Measurements from ENCODE around the gene PHF2. TPM values are rescaled to one million over a fixed set of nuclear protein-coding genes. Genes with fewer than 3 reads are reported as not detected.

Gene PHF2
- total and polyA plus RNA-seq, 9 of the 15 experiments (the other 6 are each of a cell fraction or from before 2014, with no cell fraction given): 0.37 to 14.4 (median 8.1) TPM

DNA sequence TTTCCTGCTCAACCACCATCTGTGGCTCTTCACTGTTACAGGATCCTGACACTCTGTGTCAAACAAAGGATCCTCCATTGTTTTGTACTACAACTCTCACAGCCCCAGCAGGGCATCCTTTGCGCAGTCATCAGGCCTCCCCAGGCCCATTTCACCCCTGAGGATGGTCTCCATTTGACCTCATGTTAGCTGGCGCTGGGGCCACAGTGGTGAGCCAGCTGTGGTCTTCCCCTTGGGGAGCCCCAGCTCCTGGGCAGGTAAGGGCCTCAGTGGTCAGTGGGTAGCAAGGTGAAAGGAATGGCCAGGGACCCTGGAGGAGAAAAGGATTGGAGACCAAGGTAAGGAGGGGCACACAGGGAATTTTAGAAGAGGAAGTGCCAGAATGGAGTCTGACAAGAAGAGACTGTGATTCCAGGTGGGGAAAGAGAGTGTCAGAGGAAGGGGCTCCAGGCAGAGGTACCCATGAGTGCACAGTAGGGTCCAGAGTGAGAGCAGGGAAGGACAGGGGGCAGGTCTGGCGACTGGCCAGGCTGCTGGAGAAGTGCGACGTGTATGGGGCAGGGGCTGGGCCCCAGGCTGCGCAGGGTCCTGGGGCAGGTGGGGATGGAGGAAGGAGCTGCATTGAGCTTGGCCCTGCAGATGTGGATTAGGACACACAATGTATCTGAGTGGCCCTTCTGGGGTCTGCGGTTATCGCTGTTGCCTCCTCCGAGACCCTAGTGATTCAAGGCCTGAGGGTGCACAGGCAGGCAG lies 109.9 kb downstream of the PHF2 start:
- Histone ChIP-seq H3K9me3 (replicated peaks; ENCODE audit: control insufficient read depth, insufficient read depth, low read depth, low read length) (no peaks in the 10 kb centered on the region), H3K27me3 (ENCODE audit: control insufficient read depth in 2 of 2, insufficient read depth in 2 of 2, low read length in 2 of 2) (no peaks in the 10 kb centered on the region), H3K4me1 (replicated peaks in 1 of 2; ENCODE audit: control insufficient read depth in 2 of 2, insufficient read depth in 2 of 2, low read length in 2 of 2) (peaks cover 0 to 5% of the 10 kb centered on the region in 2 experiments; a peak in 1 of 5 replicates), H3K9me1 (ENCODE audit: control insufficient read depth, insufficient read depth, low read length) (no peaks in the 10 kb centered on the region), H2AFZ (ENCODE audit: low read depth, low read length) (no peak overlapping the region), H3K79me2 (ENCODE audit: control insufficient read depth, insufficient read depth, low read length) (no peaks in the 10 kb centered on the region), H3K9ac (ENCODE audit: insufficient read depth in 1 of 2, low read depth in 2 of 2, low read length in 2 of 2) (no peak overlapping the region), H3K4me2 (ENCODE audit: insufficient read depth, low read length) (no peak overlapping the region), H3K4me3 (no peak overlapping the region), H4K20me1 (replicated peaks; ENCODE audit: control insufficient read depth, insufficient read depth, low read length) (no peaks in the 10 kb centered on the region), H3K36me3 (ENCODE audit: control insufficient read depth, insufficient read depth, low read length) (no peaks in the 10 kb centered on the region), H3K27ac (ENCODE audit: extremely low read depth, low read depth, low read length) (no peak overlapping the region)
- DNase-seq (ENCODE audit: extremely low read depth in 1 of 4, low spot score in 3 of 4) (peak in 1 of 4 experiments; percentile 2), ATAC-seq (no peak), FAIRE-seq (no peak)
- intact Hi-C loops (cut with micrococcal nuclease) (loop anchor here (5.0 to 10.0 kb wide), 2 partner anchors 138 to 221 kb away; no protein-coding TSS in a partner anchor), in situ Hi-C loops (cut with MboI) (loop anchor here (25.0 kb wide), 1 partner anchor 526 kb away; no protein-coding TSS in a partner anchor)
- WGBS (ENCODE audit: insufficient coverage, low coverage, missing lambda C conversion rate): 7% methylated on average over 9 of the region's 9 CpGs
- BruUV-seq (replicated peaks): no TSS peak
- ChIA-PET POLR2A (interaction anchor here (1.0 to 1.2 kb wide), 3 partner anchors 9 to 161 kb away, joined by 3 to 5 read pairs (median 4); no protein-coding TSS in a partner anchor), CTCF (ENCODE audit: low intra/inter-chr PET ratio) (no interaction called here)
- no peak for TF ChIP-seq ZBTB11 (CRISPR knock-in tag; IDR thresholded peaks at IDR 0.05)
- no peak for TF ChIP-seq ZNF445 (CRISPR knock-in tag; IDR thresholded peaks at IDR 0.05; ENCODE audit: low read depth)
- no peak for TF ChIP-seq SIRT6 (IDR thresholded peaks at IDR 0.05; ENCODE audit: low read depth, low read length)
- TF ChIP-seq RBM39 (optimal IDR thresholded peaks at IDR 0.05; ENCODE audit: low read depth, low read length): no peak
- TF ChIP-seq POU5F1 (IDR thresholded peaks at IDR 0.05; ENCODE audit: borderline replicate concordance, low read depth, low read length, partially characterized antibody): no peak
- no peak for TF ChIP-seq CCNT2 (IDR thresholded peaks at IDR 0.05; ENCODE audit: borderline replicate concordance, extremely low read depth, insufficient read length, low read depth, low read length)
- no peak for TF ChIP-seq THRAP3 (IDR thresholded peaks at IDR 0.05; ENCODE audit: borderline replicate concordance)
- TF ChIP-seq ZNF316 (IDR thresholded peaks at IDR 0.05): no peak
- no peak for TF ChIP-seq FUS (optimal IDR thresholded peaks at IDR 0.05; ENCODE audit: low read depth, low read length)
- TF ChIP-seq NFE2L1 (tag; IDR thresholded peaks at IDR 0.05; ENCODE audit: borderline replicate concordance, low read depth): no peak
- TF ChIP-seq RB1 (IDR thresholded peaks at IDR 0.05; ENCODE audit: low read depth): no peak
- TF ChIP-seq NR2C1 (IDR thresholded peaks at IDR 0.05): no peak
- no peak for TF ChIP-seq NR2C1 (tag; IDR thresholded peaks at IDR 0.05)
- no peak for TF ChIP-seq ZNF77 (CRISPR knock-in tag; IDR thresholded peaks at IDR 0.05)
- no peak for TF ChIP-seq MAZ (CRISPR knock-in tag; conservative IDR thresholded peaks at IDR 0.05 in 1 of 2, IDR thresholded peaks at IDR 0.05 in 1 of 2)
- TF ChIP-seq HNRNPLL (IDR thresholded peaks at IDR 0.05; ENCODE audit: low read depth, low read length, poor library complexity, severe bottlenecking): no peak
- no peak for TF ChIP-seq ETS2 (tag; IDR thresholded peaks at IDR 0.05; ENCODE audit: borderline replicate concordance, poor library complexity, severe bottlenecking)
